Measurements from ENCODE around the gene FREM2. TPM values are rescaled to one million over a fixed set of nuclear protein-coding genes. Genes with fewer than 3 reads are reported as not detected.

The FREM2 gene
- total RNA-seq, 2 donors from 2014 or later, result 0.27 to 0.98 TPM

- intact Hi-C loops (cut with DNase I, micrococcal nuclease), result no loop called here
- ATAC-seq (no peak), DNase-seq (no peak)
Measured at GRCh38 chr13:38921081-38921480, 234.2 kb downstream of the FREM2 start.

- intact Hi-C loops (cut with DNase I, micrococcal nuclease), result no loop called here
- ATAC-seq (no peak), DNase-seq (no peak)
Measured at GRCh38 chr13:38922170-38922569, 235.3 kb downstream of the FREM2 start.

- intact Hi-C loops (cut with DNase I, micrococcal nuclease), result no loop called here
- ATAC-seq (no peak), DNase-seq (no peak)
Measured at GRCh38 chr13:38933786-38934185, 246.9 kb downstream of the FREM2 start.
